Measurements from ENCODE around the gene DCLK2. TPM values are rescaled to one million over a fixed set of nuclear protein-coding genes. Genes with fewer than 3 reads are reported as not detected.
A peak's percentile ranks its signal among the peaks of the same experiment; 100 is the strongest.

DCLK2 gene
- total and polyA plus RNA-seq, 7 experiments from 2014 or later, result 0.06 to 0.56 (median 0.11) TPM; not detected in 4

DNA sequence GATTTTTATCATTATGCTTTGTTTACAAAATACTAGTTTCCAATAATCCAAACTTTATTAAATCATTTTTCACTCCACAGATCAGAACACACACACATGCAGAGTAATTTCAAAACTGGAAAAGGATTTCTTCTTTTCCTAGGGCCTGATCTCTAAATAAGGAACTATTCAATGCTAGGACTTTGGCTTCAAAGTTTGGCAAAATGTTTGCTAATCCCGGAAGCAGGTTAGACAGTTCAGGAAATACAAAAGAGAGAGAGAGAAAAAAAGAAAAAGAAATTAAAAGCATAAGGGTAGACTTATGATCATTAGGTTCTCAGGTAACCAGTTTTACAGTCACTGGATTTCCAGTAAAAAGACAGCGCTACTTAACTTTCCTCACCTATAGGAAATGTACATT lies 211.0 kb downstream of the DCLK2 start:
- Mint-ChIP-seq H3K27me3 (no peaks in the 10 kb centered on the region), H3K4me1 (peaks cover 0 to 18% (median 9%) of the 10 kb centered on the region in 7 donors), H3K9me3 (peaks cover 0 to 12% (median 0%) of the 10 kb centered on the region in 11 donors), H3K27ac (no peak overlapping the region), H3K4me3 (no peak overlapping the region), H3K36me3 (peaks cover 3 to 52% (median 35%) of the 10 kb centered on the region in 5 donors)
- Histone ChIP-seq H3K4me1 (ENCODE audit: control insufficient read depth in 2 of 2, insufficient read depth in 2 of 2, low read length in 2 of 2) (no peaks in the 10 kb centered on the region), H3K27ac (ENCODE audit: low read depth, low read length) (no peak overlapping the region), H3K9me3 (ENCODE audit: control insufficient read depth in 2 of 3, low read length in 3 of 3) (no peaks in the 10 kb centered on the region), H3K4me3 (ENCODE audit: low read length) (no peak overlapping the region), H3K27me3 (ENCODE audit: control insufficient read depth in 2 of 2, insufficient read depth in 2 of 2, low read length in 2 of 2) (no peaks in the 10 kb centered on the region), H3K36me3 (ENCODE audit: control insufficient read depth in 2 of 3, insufficient read depth in 3 of 3, low read length in 3 of 3) (peaks cover 0 to 7% (median 3%) of the 10 kb centered on the region in 3 experiments)
- intact Hi-C loops (cut with micrococcal nuclease), result no loop called here
- no peak for DNase-seq
- ChIA-PET POLR2A (no interaction called here), CTCF (no interaction called here)
- ATAC-seq, result no peak

DNA sequence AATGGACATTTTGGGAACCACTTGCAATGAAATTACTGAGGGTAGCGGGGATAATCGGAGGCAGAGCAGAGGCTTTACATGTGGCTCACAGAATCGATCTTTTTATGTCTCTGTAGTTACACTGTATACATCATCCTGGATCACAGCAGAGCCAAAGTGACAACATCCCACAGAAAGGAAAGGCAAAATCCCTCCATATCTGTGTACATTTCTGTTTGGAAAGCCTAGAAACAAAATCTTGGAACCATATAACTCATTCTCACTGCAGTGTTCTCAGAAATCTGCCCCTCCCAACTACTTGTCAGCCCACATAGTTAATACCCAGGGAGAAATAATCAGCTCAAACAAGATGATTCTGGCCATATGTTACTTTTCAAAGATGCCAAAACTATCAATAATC lies 211.6 kb downstream of the DCLK2 start:
- ATAC-seq (no peak), DNase-seq (no peak)
- H3K36me3 ChIP-seq (ENCODE audit: control insufficient read depth in 2 of 3, insufficient read depth in 3 of 3, low read length in 3 of 3), result peaks cover 0 to 4% (median 3%) of the 10 kb centered on the region in 3 experiments
- POLR2A ChIA-PET, result no interaction called here
- H3K4me1 Mint-ChIP-seq, result peaks cover 0 to 18% (median 9%) of the 10 kb centered on the region in 7 donors
- H3K4me1 ChIP-seq (ENCODE audit: control insufficient read depth in 2 of 2, insufficient read depth in 2 of 2, low read length in 2 of 2), result no peaks in the 10 kb centered on the region
- CTCF ChIA-PET, result no interaction called here
- no peaks in the 10 kb centered on the region for H3K27me3 Mint-ChIP-seq
- intact Hi-C loops (cut with micrococcal nuclease), result loop anchor here in 1 of 2 donors (10.0 kb wide), 1 partner anchor 685 kb away; no protein-coding TSS in a partner anchor
- no peak overlapping the region for H3K27ac ChIP-seq (ENCODE audit: low read depth, low read length)
- H3K9me3 ChIP-seq (ENCODE audit: control insufficient read depth in 2 of 3, low read length in 3 of 3), result no peaks in the 10 kb centered on the region
- H3K27me3 ChIP-seq (ENCODE audit: control insufficient read depth in 2 of 2, insufficient read depth in 2 of 2, low read length in 2 of 2), result no peaks in the 10 kb centered on the region
- H3K9me3 Mint-ChIP-seq, result peaks cover 0 to 12% (median 0%) of the 10 kb centered on the region in 11 donors
- H3K4me3 Mint-ChIP-seq, result no peak overlapping the region
- peaks cover 3 to 56% (median 39%) of the 10 kb centered on the region in 5 donors for H3K36me3 Mint-ChIP-seq
- no peak overlapping the region for H3K4me3 ChIP-seq (ENCODE audit: low read length)
- no peak overlapping the region for H3K27ac Mint-ChIP-seq

DNA sequence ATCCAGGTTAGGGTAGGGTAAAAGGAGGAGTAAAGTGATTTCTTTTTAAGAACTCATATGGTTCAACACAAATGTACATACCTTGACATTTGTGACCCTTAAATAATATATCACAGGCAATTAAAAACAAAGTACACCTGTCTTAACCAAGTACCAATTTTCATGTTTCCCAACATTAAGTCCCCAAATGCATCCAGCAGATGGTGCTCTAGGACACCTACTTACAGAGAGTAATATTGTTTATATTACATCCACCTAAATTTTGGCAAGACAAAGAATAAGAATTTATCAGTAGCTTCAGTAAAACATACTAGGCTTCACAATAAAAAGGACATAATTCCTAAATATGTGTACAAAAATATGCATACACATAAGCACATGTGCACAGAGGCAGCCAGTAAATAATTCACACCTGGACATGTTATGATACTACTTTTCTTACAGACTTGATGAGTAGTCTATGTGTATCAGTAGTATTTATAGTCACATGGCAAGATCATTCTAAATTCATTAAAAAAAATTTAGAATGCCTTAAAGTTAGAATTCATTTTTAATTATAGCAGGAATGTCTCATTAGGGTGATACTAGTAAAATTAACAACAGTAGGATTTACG lies 219.7 kb downstream of the DCLK2 start:
- CTCF ChIA-PET, result interaction anchor here (1.1 kb wide), 1 partner anchor 569 kb away, joined by 3 read pairs; no protein-coding TSS in a partner anchor
- DNase-seq (peak in 3 of 9 donors; percentile 1 to 8 (median 3)), ATAC-seq (no peak)
- peaks cover 0 to 29% (median 23%) of the 10 kb centered on the region in 5 donors for H3K36me3 Mint-ChIP-seq
- Histone ChIP-seq H3K27ac (ENCODE audit: low read depth, low read length) (no peak overlapping the region), H3K4me1 (ENCODE audit: control insufficient read depth in 2 of 2, insufficient read depth in 2 of 2, low read length in 2 of 2) (no peaks in the 10 kb centered on the region), H3K4me3 (ENCODE audit: low read length) (no peak overlapping the region), H3K36me3 (ENCODE audit: control insufficient read depth in 2 of 3, insufficient read depth in 3 of 3, low read length in 3 of 3) (no peaks in the 10 kb centered on the region), H3K27me3 (ENCODE audit: control insufficient read depth in 2 of 2, insufficient read depth in 2 of 2, low read length in 2 of 2) (no peaks in the 10 kb centered on the region), H3K9me3 (ENCODE audit: control insufficient read depth in 2 of 3, low read length in 3 of 3) (no peaks in the 10 kb centered on the region)
- peaks cover 0 to 11% (median 6%) of the 10 kb centered on the region in 7 donors for H3K4me1 Mint-ChIP-seq
- H3K9me3 Mint-ChIP-seq, result peaks cover 0 to 5% (median 0%) of the 10 kb centered on the region in 11 donors
- POLR2A ChIA-PET, result no interaction called here
- H3K4me3 Mint-ChIP-seq, result no peak overlapping the region
- no peaks in the 10 kb centered on the region for H3K27me3 Mint-ChIP-seq
- no peak overlapping the region for H3K27ac Mint-ChIP-seq
- intact Hi-C loops (cut with micrococcal nuclease), result loop anchor here (1.0 to 10.0 kb wide), 2 partner anchors 569 to 677 kb away; no protein-coding TSS in a partner anchor

DNA sequence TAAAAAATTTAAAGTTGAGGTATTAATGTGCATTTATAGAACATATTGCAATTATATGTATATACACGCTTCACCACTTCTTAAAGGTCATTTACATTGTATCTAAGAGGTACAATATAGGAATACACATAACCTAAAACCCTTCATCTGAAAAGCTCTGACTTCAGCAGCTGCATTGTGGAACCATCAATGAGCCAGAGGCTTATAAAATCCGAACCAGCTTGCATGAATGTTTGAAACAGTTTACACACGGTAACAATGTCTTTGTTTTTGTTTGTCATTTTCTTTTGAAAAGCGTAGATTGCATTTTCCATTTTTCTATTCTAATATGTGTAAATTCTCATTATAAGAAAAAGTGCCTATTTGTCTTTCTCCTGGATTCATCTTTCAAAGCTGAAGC lies 221.6 kb downstream of the DCLK2 start:
- no peaks in the 10 kb centered on the region for H3K9me3 ChIP-seq (ENCODE audit: control insufficient read depth in 2 of 3, low read length in 3 of 3)
- Mint-ChIP-seq H3K4me1 (peaks cover 0 to 11% (median 7%) of the 10 kb centered on the region in 7 donors), H3K27me3 (no peaks in the 10 kb centered on the region), H3K9me3 (peaks cover 0 to 2% (median 0%) of the 10 kb centered on the region in 11 donors), H3K4me3 (no peak overlapping the region), H3K36me3 (peaks cover 0 to 19% (median 14%) of the 10 kb centered on the region in 5 donors), H3K27ac (no peak overlapping the region)
- POLR2A ChIA-PET, result no interaction called here
- no peak overlapping the region for H3K4me3 ChIP-seq (ENCODE audit: low read length)
- intact Hi-C loops (cut with micrococcal nuclease), result loop anchor here in 1 of 2 donors (10.0 kb wide), 1 partner anchor 675 kb away; no protein-coding TSS in a partner anchor
- ATAC-seq, result no peak
- no peak overlapping the region for H3K27ac ChIP-seq (ENCODE audit: low read depth, low read length)
- no peak for DNase-seq
- no peaks in the 10 kb centered on the region for H3K4me1 ChIP-seq (ENCODE audit: control insufficient read depth in 2 of 2, insufficient read depth in 2 of 2, low read length in 2 of 2)
- no peaks in the 10 kb centered on the region for H3K27me3 ChIP-seq (ENCODE audit: control insufficient read depth in 2 of 2, insufficient read depth in 2 of 2, low read length in 2 of 2)
- CTCF ChIA-PET, result no interaction called here
- H3K36me3 ChIP-seq (ENCODE audit: control insufficient read depth in 2 of 3, insufficient read depth in 3 of 3, low read length in 3 of 3), result no peaks in the 10 kb centered on the region

DNA sequence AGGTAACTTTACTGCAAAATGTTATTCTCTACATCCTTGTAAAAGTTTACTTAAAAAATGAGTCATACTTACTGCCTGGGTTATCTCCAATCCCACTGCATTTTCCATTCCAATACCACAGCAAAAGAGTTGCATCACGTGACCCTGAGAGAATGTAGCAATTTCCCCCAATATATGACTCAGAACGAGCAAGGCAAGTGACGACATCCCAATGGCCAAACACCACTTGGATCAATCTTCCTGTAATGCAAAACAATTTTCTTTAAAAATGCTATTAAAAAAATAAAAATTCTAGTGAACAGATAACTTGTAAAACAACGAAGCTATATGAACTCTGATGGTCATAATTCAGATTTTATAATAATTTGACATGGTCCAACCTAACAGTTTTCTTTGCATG lies 224.3 kb downstream of the DCLK2 start:
- POLR2A ChIA-PET, result no interaction called here
- H3K27me3 Mint-ChIP-seq, result no peaks in the 10 kb centered on the region
- peak in 1 of 9 donors; percentile 44 for DNase-seq

DNA sequence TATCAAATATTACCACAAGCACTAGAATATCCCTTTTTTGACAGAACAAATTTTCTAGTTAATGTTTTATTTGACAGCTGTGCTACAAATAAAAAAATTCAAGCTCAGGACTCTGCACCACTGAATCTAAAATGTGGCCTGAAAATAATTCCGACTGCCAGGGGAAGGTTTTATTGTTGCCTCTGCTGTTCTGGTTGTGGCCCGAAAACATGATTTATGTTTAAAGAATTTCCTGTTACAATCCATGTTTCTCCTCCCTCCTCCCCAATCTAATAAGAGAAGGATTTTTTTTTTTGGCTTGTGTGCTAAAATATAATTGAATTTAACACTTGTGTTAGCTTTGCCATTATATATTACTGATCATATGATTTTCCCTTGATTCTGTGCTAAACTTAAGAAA lies 227.8 kb downstream of the DCLK2 start:
- Histone ChIP-seq H3K4me1 (ENCODE audit: control insufficient read depth in 2 of 2, insufficient read depth in 2 of 2, low read length in 2 of 2) (no peaks in the 10 kb centered on the region), H3K4me3 (ENCODE audit: low read length) (no peak overlapping the region), H3K27ac (ENCODE audit: low read depth, low read length) (no peak overlapping the region), H3K27me3 (ENCODE audit: control insufficient read depth in 2 of 2, insufficient read depth in 2 of 2, low read length in 2 of 2) (no peaks in the 10 kb centered on the region), H3K36me3 (ENCODE audit: control insufficient read depth in 2 of 3, insufficient read depth in 3 of 3, low read length in 3 of 3) (peaks cover 0 to 4% (median 0%) of the 10 kb centered on the region in 3 experiments), H3K9me3 (ENCODE audit: control insufficient read depth in 2 of 3, low read length in 3 of 3) (no peaks in the 10 kb centered on the region)
- peaks cover 0 to 2% (median 0%) of the 10 kb centered on the region in 11 donors for H3K9me3 Mint-ChIP-seq
- CTCF ChIA-PET, result no interaction called here
- ATAC-seq (no peak), DNase-seq (no peak)
- H3K4me1 Mint-ChIP-seq, result peaks cover 0 to 11% (median 7%) of the 10 kb centered on the region in 7 donors
- POLR2A ChIA-PET, result no interaction called here
- H3K27me3 Mint-ChIP-seq, result no peaks in the 10 kb centered on the region
- no peak overlapping the region for H3K4me3 Mint-ChIP-seq
- intact Hi-C loops (cut with micrococcal nuclease), result no loop called here
- H3K36me3 Mint-ChIP-seq, result peaks cover 0 to 31% (median 19%) of the 10 kb centered on the region in 5 donors
- no peak overlapping the region for H3K27ac Mint-ChIP-seq

More for the DNA sequence above, 224.3 kb downstream of the DCLK2 start:
- Mint-ChIP-seq H3K9me3 (peaks cover 0 to 2% (median 0%) of the 10 kb centered on the region in 11 donors), H3K4me1 (peaks cover 0 to 11% (median 7%) of the 10 kb centered on the region in 7 donors), H3K27ac (peak overlapping the region in 3 of 9 donors; percentile 14 to 51 (median 39)), H3K4me3 (no peak overlapping the region), H3K36me3 (peaks cover 0 to 23% (median 9%) of the 10 kb centered on the region in 5 donors)
- no peak overlapping the region for H3K27ac ChIP-seq (ENCODE audit: low read depth, low read length)
- no peak for ATAC-seq
- CTCF ChIA-PET, result no interaction called here
- intact Hi-C loops (cut with micrococcal nuclease), result no loop called here
- no peak overlapping the region for H3K4me3 ChIP-seq (ENCODE audit: low read length)
- no peaks in the 10 kb centered on the region for H3K27me3 ChIP-seq (ENCODE audit: control insufficient read depth in 2 of 2, insufficient read depth in 2 of 2, low read length in 2 of 2)
- no peaks in the 10 kb centered on the region for H3K4me1 ChIP-seq (ENCODE audit: control insufficient read depth in 2 of 2, insufficient read depth in 2 of 2, low read length in 2 of 2)
- no peaks in the 10 kb centered on the region for H3K36me3 ChIP-seq (ENCODE audit: control insufficient read depth in 2 of 3, insufficient read depth in 3 of 3, low read length in 3 of 3)
- no peaks in the 10 kb centered on the region for H3K9me3 ChIP-seq (ENCODE audit: control insufficient read depth in 2 of 3, low read length in 3 of 3)

DNA sequence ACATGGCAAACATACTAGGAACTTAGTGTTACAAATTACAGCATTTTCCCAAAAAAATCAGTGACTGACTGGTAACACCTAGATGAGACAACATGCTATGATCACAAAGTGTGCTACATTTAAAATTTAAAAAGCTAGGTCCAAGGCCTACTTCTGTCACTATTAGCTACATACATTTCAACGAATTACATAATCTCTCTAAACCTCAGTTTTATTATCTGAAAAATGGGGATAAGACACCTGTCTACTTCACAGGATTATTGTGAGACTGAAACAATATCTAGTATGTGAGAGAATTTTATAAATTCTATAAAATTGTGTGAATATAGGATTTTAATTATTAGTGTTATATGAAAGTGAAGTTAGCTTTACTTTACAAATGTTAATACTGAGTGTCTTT lies 228.5 kb downstream of the DCLK2 start:
- Histone ChIP-seq H3K4me1 (ENCODE audit: control insufficient read depth in 2 of 2, insufficient read depth in 2 of 2, low read length in 2 of 2) (no peaks in the 10 kb centered on the region), H3K27ac (ENCODE audit: low read depth, low read length) (no peak overlapping the region), H3K4me3 (ENCODE audit: low read length) (no peak overlapping the region), H3K27me3 (ENCODE audit: control insufficient read depth in 2 of 2, insufficient read depth in 2 of 2, low read length in 2 of 2) (no peaks in the 10 kb centered on the region), H3K36me3 (ENCODE audit: control insufficient read depth in 2 of 3, insufficient read depth in 3 of 3, low read length in 3 of 3) (peaks cover 0 to 4% (median 0%) of the 10 kb centered on the region in 3 experiments), H3K9me3 (ENCODE audit: control insufficient read depth in 2 of 3, low read length in 3 of 3) (no peaks in the 10 kb centered on the region)
- Mint-ChIP-seq H3K27me3 (no peaks in the 10 kb centered on the region), H3K36me3 (peaks cover 0 to 28% (median 25%) of the 10 kb centered on the region in 5 donors), H3K4me3 (no peak overlapping the region), H3K27ac (no peak overlapping the region), H3K4me1 (peaks cover 0 to 9% (median 2%) of the 10 kb centered on the region in 7 donors), H3K9me3 (peaks cover 0 to 2% (median 0%) of the 10 kb centered on the region in 11 donors)
- CTCF ChIA-PET, result no interaction called here
- ATAC-seq (no peak), DNase-seq (no peak)
- POLR2A ChIA-PET, result no interaction called here
- intact Hi-C loops (cut with micrococcal nuclease), result no loop called here
